NCI-H1417 (cell line): ENCODE results near the gene SREBF2.

ENCODE experiments used
- DNase-seq, 3 experiments: peaks; one replicate each; lab custom pipeline; 2025; lab: John Stamatoyannopoulos, UW

Gene SREBF2

GRCh38 chr22:41908411-41909309, 75.8 kb downstream of the SREBF2 start:
- DNase-seq: no peak

GRCh38 chr22:41909310-41910049, 76.6 kb downstream of the SREBF2 start:
- no peak for DNase-seq

GRCh38 chr22:41910050-41911000, 77.4 kb downstream of the SREBF2 start:
- no peak for DNase-seq

- DNase-seq: no peak
These were observed 78.2 kb downstream of the SREBF2 start for GRCh38 chr22:41911001-41911611.

- no peak for DNase-seq
These were observed 79.6 kb downstream of the SREBF2 start for GRCh38 chr22:41912338-41913039.

GRCh38 chr22:41913040-41913719, 80.3 kb downstream of the SREBF2 start:
- no peak for DNase-seq

- peak in 2 of 3 experiments; percentile 42 to 53 for DNase-seq
These were observed 81.1 kb downstream of the SREBF2 start for GRCh38 chr22:41913842-41914534.

GRCh38 chr22:41914611-41915034, 81.7 kb downstream of the SREBF2 start:
- DNase-seq: peak in 2 of 3 experiments; percentile 27 to 61

GRCh38 chr22:41915035-41915785, 82.3 kb downstream of the SREBF2 start, which contains the start of gene SHISA8:
Gene SHISA8, minus strand, starts transcription at chr22:41915074. Its CDS starts 407 bp downstream, at chr22:41914667.
- DNase-seq: peak in 2 of 3 experiments; percentile 40 to 61

GRCh38 chr22:41915786-41916493, 83.0 kb downstream of the SREBF2 start:
- DNase-seq: no peak

GRCh38 chr22:41916745-41917358, 83.9 kb downstream of the SREBF2 start:
- no peak for DNase-seq

- DNase-seq: peak in 2 of 3 experiments; percentile 59 to 82
These were observed 84.5 kb downstream of the SREBF2 start for GRCh38 chr22:41917375-41917902.

- peak in 2 of 3 experiments; percentile 24 to 65 for DNase-seq
These were observed 85.2 kb downstream of the SREBF2 start for GRCh38 chr22:41917903-41918791.

- DNase-seq: no peak
These were observed 86.7 kb downstream of the SREBF2 start for GRCh38 chr22:41919357-41920224.
